Activated B cell treated with CpG ODN at 0.5 μM for 24 hours (primary cell): ENCODE measurements around the gene MAPK8IP1. TPM values are rescaled to one million over a fixed set of nuclear protein-coding genes. Genes with fewer than 3 reads are reported as not detected.

Experiments
- ATAC-seq: fragments of 200-7000 bp; cut with Tn5 transposase; one replicate; pipeline ENCODE4 v1.10.0; 2021; ENCODE audit warnings: low read depth, mild to moderate bottlenecking, moderate library complexity
- CTCF ChIA-PET: fragments of 350-600 bp; sonication (Branson Sonifier 250); formaldehyde crosslinking; loops from one replicate; lab custom pipeline; 2021; ENCODE audit warnings: antibody characterized with exemption; lab: Charles Lee
- POLR2A ChIA-PET: fragments of 350-600 bp; sonication (Branson Sonifier 250); formaldehyde crosslinking; loops from one replicate; lab custom pipeline; 2021; ENCODE audit warnings: antibody characterized with exemption; lab: Charles Lee
- DNase-seq: peaks from one replicate; pipeline ENCODE4 v3.0.0; 2022
- H3K27ac Mint-ChIP-seq: one replicate; pipeline ENCODE4 v1.8.0; 2020; ENCODE audit warnings: mixed read lengths
- H3K27me3 Mint-ChIP-seq: one replicate; pipeline ENCODE4 v1.8.0; 2021; ENCODE audit warnings: mixed read lengths
- H3K36me3 Mint-ChIP-seq: one replicate; pipeline ENCODE4 v1.8.0; 2021; ENCODE audit warnings: low read depth, mixed read lengths
- H3K4me1 Mint-ChIP-seq: one replicate; pipeline ENCODE4 v1.8.0; 2021; ENCODE audit warnings: mixed read lengths
- H3K4me3 Mint-ChIP-seq: one replicate; pipeline ENCODE4 v1.8.0; 2020; ENCODE audit warnings: mild to moderate bottlenecking, mixed read lengths
- H3K9me3 Mint-ChIP-seq: one replicate; pipeline ENCODE4 v1.8.0; 2020; ENCODE audit warnings: mixed read lengths
- CTCF ChIP-seq: fragments of 200-600 bp; IDR thresholded peaks from one replicate; pipeline ENCODE4 v1.8.0; 2022; ENCODE audit warnings: antibody characterized with exemption, mild to moderate bottlenecking
- intact Hi-C: fragments of 100-400 bp; cut with micrococcal nuclease; formaldehyde crosslinking; loops from one replicate; pipeline ENCODE4 v1.15.1; 2024
- total RNA-seq: library from RNA; stranded (reverse); gene quantifications from 2 replicates; pipeline ENCODE4 v1.2.3, GENCODE V29; 2022

The MAPK8IP1 gene
- total RNA-seq, 1 donor from 2014 or later, result 1.9 TPM

- CTCF ChIA-PET, result interaction anchor here (1.9 kb wide), 1 partner anchor 122 kb away, joined by 7 read pairs; no protein-coding TSS in a partner anchor
- intact Hi-C loops, result loop anchor here (1.0 to 5.0 kb wide), 7 partner anchors 15 to 508 kb away; partner anchors contain the start of gene CRY2
- POLR2A ChIA-PET, result interaction anchor here (1.1 kb wide), 1 partner anchor 12 kb away, joined by 3 read pairs; no protein-coding TSS in a partner anchor
- Mint-ChIP-seq H3K4me1 (peaks cover 10% of the 10 kb centered on the region), H3K27me3 (no peaks in the 10 kb centered on the region), H3K36me3 (peaks cover 30% of the 10 kb centered on the region), H3K27ac (no peak overlapping the region), H3K9me3 (no peaks in the 10 kb centered on the region), H3K4me3 (peak overlapping the region; percentile 80)
- DNase-seq (no peak), ATAC-seq (no peak)
- no peak for TF ChIP-seq CTCF
Observed at GRCh38 chr11:45884596-45885185, 760 bp upstream of the MAPK8IP1 start.

- ChIA-PET POLR2A (interaction anchor here (0.9 kb wide), 1 partner anchor 32 kb away, joined by 3 read pairs; the partner anchor contains the start of gene PEX16), CTCF (no interaction called here)
- Mint-ChIP-seq H3K27me3 (no peaks in the 10 kb centered on the region), H3K36me3 (peaks cover 16% of the 10 kb centered on the region), H3K9me3 (no peaks in the 10 kb centered on the region), H3K27ac (no peak overlapping the region), H3K4me1 (peaks cover 10% of the 10 kb centered on the region), H3K4me3 (peak overlapping the region; percentile 56)
- DNase-seq, result no peak
- TF ChIP-seq CTCF, result no peak
- no peak for ATAC-seq
- intact Hi-C loops, result loop anchor here (1.0 to 5.0 kb wide), 7 partner anchors 13 to 507 kb away; partner anchors contain the start of gene CRY2
Observed at GRCh38 chr11:45885921-45886721, 670 bp downstream of the MAPK8IP1 start.

- peaks cover 10% of the 10 kb centered on the region for H3K4me1 Mint-ChIP-seq
Observed at GRCh38 chr11:45886816-45887520, 1.5 kb downstream of the MAPK8IP1 start.

GRCh38 chr11:45887587-45887986 is 2.1 kb downstream of the MAPK8IP1 start:
- Mint-ChIP-seq H3K27me3 (peaks cover 5% of the 10 kb centered on the region), H3K36me3 (peaks cover 2% of the 10 kb centered on the region), H3K9me3 (no peaks in the 10 kb centered on the region), H3K27ac (no peak overlapping the region), H3K4me3 (no peak overlapping the region), H3K4me1 (peaks cover 10% of the 10 kb centered on the region)
- no peak for TF ChIP-seq CTCF
- CTCF ChIA-PET, result no interaction called here
- POLR2A ChIA-PET, result no interaction called here
- ATAC-seq, result no peak
- intact Hi-C loops, result loop anchor here (5.0 kb wide), 1 partner anchor 80 kb away; no protein-coding TSS in a partner anchor
- DNase-seq, result no peak

More at GRCh38 chr11:45886816-45887520, 1.5 kb downstream of the MAPK8IP1 start:
- H3K36me3 Mint-ChIP-seq, result peaks cover 7% of the 10 kb centered on the region
- DNase-seq (no peak), ATAC-seq (no peak)
- POLR2A ChIA-PET, result interaction anchor here (0.9 kb wide), 1 partner anchor 31 kb away, joined by 3 read pairs; the partner anchor contains the start of gene PEX16
- H3K27me3 Mint-ChIP-seq, result peaks cover 3% of the 10 kb centered on the region
- H3K27ac Mint-ChIP-seq, result no peak overlapping the region
- no peak for TF ChIP-seq CTCF
- no peak overlapping the region for H3K4me3 Mint-ChIP-seq
- intact Hi-C loops, result loop anchor here (5.0 kb wide), 1 partner anchor 80 kb away; no protein-coding TSS in a partner anchor
- no peaks in the 10 kb centered on the region for H3K9me3 Mint-ChIP-seq
- CTCF ChIA-PET, result no interaction called here
